Subcutaneous adipose tissue (tissue), 4 donors: ENCODE data around the gene ZC2HC1B. TPM values are rescaled to one million over a fixed set of nuclear protein-coding genes. Genes with fewer than 3 reads are reported as not detected.

Experiments
- total RNA-seq, 4 donors: library from RNA; depleted of rRNA; stranded (reverse); fragments of >200 nt; gene quantifications; one replicate each; pipeline ENCODE4 v1.1.0, GENCODE V29; 2016
- TF ChIP-seq, protein P1 (sequence below): fragments of 450-650 bp; IDR thresholded peaks from one replicate; pipeline ENCODE4 v1.5.1; 2016; ENCODE audit warnings: low read depth, mild to moderate bottlenecking, control low read depth, antibody characterized with exemption, moderate library complexity

The ZC2HC1B gene
- total RNA-seq, 4 donors from 2014 or later = not detected

DNA sequence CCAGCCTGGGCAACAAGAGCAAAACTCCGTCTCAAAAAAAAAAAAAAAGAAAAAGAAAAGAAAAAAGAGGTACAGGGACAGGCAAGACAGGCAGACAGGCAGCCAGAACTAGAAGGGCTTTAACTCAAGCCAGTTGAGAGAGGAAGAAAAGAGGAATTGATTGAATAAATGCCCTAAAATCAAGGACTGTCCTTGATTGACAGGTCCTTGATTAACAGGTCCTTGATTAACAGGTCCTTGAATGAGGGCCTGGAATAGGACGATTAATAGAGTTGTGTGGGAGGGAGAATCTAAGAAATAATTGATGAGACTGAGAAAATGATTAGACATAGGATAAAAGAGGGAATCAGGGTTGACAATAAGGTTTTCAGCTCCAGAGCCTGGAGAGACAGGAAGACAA lies 36.1 kb downstream of the ZC2HC1B start:
- TF ChIP-seq, protein P1, sequence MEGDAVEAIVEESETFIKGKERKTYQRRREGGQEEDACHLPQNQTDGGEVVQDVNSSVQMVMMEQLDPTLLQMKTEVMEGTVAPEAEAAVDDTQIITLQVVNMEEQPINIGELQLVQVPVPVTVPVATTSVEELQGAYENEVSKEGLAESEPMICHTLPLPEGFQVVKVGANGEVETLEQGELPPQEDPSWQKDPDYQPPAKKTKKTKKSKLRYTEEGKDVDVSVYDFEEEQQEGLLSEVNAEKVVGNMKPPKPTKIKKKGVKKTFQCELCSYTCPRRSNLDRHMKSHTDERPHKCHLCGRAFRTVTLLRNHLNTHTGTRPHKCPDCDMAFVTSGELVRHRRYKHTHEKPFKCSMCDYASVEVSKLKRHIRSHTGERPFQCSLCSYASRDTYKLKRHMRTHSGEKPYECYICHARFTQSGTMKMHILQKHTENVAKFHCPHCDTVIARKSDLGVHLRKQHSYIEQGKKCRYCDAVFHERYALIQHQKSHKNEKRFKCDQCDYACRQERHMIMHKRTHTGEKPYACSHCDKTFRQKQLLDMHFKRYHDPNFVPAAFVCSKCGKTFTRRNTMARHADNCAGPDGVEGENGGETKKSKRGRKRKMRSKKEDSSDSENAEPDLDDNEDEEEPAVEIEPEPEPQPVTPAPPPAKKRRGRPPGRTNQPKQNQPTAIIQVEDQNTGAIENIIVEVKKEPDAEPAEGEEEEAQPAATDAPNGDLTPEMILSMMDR = no peak

DNA sequence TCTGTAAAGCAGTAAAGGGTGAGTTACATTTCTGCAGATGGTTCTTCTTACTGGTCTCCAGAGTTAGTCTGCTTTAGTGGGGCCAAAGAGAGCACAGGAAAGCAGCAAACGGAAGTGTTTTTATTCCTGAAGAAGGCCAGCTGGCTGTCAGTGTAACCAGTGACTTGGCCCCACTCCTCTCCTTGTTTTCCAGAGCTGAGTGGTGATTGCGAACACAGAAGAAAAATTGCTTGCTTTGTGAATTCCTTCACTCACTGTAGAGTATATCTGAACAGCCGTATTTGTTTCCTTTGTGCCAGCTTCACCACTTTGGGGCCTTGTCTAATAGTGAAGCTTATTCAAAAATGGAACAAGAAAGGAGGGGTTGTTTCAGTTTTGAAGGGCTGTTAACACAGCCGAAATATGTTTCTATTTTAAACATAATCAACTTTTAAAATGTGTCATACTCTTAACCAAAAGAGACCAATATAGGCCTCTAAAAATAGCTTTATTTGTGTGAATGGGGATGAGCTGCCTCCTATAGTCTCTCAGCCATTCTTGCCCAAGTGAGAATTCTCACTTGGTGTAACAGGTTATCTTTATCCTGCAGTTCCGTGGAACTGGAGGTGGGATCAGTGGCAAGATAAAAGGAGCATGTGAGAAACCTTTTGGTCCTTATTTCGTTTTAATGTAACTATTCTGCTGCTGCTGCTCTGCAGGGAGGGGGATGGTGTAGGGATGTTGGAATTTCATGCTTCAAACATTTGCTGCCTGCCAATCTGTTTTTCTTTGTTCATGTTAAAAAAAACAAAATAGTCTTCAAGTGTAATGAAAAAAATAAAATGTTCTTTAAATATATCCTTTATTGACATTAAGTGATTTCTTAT lies 37.8 kb downstream of the ZC2HC1B start:
- TF ChIP-seq, protein P1 = no peak

DNA sequence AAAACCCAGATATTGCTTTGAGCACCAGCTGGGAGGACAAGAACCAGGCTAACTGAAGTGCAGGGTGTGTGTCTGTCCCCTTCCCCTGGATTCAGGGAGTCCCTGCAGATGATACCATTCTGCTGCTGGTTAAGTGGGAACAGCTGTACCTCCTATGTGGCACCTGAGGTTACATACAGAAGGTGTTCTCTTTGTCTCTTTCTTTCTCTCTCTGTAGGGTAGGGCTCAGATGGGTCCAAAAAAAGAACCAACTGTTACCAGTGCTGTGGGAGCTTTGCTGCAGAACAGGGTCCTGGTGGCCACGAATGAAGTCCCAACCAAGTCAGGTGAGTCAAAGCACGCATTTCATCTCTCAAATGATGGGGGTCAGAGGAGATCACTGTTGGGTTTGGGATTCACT lies 38.6 kb downstream of the ZC2HC1B start:
- TF ChIP-seq, protein P1 = no peak

DNA sequence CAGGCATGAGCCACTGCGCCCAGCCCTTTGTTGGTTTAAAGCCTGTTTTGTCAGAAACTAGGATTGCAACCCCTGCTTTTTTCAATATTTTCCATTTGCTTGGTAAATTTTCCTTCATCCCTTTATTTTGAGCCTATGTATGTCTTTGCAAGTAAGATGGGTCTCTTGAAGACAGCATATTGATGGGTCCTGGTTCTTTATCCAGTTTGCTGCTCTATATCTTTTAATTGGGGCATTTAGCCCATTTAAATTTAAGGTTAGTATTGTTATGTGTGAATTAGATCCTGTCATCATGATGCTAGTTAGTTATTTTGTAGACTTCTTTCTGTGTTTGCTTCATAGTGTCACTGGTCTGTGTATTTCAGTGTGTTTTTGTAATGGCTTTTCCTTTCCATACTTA lies 46.8 kb downstream of the ZC2HC1B start:
- TF ChIP-seq, protein P1 = no peak

DNA sequence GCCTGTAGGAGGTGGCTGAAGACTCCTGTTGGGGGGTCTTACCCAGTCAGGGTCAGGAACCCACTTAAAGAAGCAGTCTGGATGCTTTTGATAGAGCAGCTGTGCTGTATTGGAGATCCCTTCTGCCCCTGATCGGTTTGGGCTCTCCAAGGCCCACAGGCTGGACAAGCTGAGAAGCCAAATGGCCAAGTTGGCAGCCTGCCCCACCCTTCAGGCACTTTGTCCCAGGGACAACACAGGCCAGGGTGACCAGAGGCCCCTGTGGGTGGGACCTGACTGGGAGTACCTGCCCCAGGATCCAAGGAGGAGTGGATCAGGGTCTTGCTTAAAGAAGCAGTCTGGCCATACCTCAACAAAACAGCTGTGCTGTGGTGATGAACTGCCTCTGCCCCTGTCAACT lies 48.4 kb downstream of the ZC2HC1B start:
- TF ChIP-seq, protein P1 = no peak

DNA sequence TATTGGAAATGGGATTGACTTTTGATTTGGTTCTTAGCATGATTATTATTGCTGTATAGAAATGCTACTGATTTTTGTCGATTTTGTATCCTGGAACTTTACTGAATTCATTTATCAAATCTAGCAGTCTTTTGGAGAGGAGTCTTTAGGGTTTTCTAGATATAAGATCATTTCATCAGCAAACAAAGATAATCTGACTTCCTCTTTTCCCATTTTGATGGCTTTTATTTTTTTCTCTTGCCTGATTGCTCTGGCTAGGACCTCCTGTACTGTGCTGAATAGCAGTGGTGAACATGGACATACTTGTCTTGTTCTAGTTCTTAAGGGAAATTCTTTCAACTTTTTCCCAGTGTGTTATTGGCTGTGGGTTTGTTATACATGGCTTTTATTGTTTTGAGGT lies 64.6 kb downstream of the ZC2HC1B start:
- TF ChIP-seq, protein P1 = no peak

DNA sequence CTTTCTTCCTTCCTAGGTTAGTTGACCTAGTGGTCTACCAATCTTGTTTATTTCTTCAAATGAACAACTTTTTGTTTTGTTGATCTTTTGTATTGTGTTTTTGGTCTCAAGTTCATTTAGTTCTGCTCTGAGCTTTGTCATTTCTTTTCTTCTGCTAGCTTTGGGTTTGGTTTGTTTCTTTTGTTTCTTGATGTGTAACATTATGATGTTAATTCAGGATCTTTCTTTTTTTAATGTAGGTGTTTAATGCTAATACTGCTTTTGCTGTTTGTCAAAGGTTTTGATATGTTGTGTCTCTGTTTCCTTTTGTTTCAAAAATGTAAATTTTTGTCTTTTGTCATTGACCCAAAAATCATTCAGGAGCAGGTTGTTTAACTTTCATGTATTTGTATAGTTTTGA lies 65.7 kb downstream of the ZC2HC1B start:
- TF ChIP-seq, protein P1 = no peak
